ENCODE data around the gene PDE4DIP.
"Not testable (repeated sequence)": the region's sequence is repeated elsewhere in the genome, so short reads cannot be mapped to it uniquely, and the experiment has no call there.

DNA sequence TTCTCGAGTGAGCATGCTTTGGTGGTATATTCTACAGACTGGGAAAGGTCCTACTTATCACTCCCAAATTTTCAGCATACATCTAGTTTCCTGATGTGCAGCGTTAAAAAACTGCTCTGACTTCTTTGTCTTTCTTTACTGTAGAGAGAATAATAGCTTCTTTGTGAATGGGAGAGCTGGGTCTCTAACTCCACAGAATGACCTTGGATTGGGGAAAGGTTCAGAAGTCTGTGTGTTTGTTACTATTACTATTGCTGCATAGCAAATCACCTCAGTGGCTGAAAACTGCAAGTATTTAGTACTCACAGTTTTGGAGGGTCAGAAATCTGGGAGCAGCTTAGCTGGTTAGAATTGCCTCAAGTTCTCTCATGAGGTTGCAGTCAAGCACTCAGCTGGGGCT lies 20.4 kb upstream of the PDE4DIP start:
- TF ChIP-seq, protein P1, sequence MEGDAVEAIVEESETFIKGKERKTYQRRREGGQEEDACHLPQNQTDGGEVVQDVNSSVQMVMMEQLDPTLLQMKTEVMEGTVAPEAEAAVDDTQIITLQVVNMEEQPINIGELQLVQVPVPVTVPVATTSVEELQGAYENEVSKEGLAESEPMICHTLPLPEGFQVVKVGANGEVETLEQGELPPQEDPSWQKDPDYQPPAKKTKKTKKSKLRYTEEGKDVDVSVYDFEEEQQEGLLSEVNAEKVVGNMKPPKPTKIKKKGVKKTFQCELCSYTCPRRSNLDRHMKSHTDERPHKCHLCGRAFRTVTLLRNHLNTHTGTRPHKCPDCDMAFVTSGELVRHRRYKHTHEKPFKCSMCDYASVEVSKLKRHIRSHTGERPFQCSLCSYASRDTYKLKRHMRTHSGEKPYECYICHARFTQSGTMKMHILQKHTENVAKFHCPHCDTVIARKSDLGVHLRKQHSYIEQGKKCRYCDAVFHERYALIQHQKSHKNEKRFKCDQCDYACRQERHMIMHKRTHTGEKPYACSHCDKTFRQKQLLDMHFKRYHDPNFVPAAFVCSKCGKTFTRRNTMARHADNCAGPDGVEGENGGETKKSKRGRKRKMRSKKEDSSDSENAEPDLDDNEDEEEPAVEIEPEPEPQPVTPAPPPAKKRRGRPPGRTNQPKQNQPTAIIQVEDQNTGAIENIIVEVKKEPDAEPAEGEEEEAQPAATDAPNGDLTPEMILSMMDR (IDR thresholded peaks at IDR 0.05) = not testable (repeated sequence)
- TF ChIP-seq POLR2A (IDR thresholded peaks at IDR 0.05) = not testable (repeated sequence)
